Measurements from ENCODE around the gene SLC7A8.

The SLC7A8 gene

GRCh38 chr14:23123419-23123818 lies 60.0 kb downstream of the SLC7A8 start:
- no peak for DNase-seq (ENCODE audit: extremely low read depth, low read depth)
- H3K4me3 ChIP-seq (replicated peaks; ENCODE audit: low read depth, low read length): no peak overlapping the region
- no peak for TF ChIP-seq CTCF (IDR thresholded peaks at IDR 0.05; ENCODE audit: low read depth, low read length, missing control alignments)

GRCh38 chr14:23122086-23122485 lies 61.4 kb downstream of the SLC7A8 start:
- DNase-seq (ENCODE audit: extremely low read depth, low read depth): no peak
- no peak for TF ChIP-seq CTCF (IDR thresholded peaks at IDR 0.05; ENCODE audit: low read depth, low read length, missing control alignments)
- no peak overlapping the region for H3K4me3 ChIP-seq (replicated peaks; ENCODE audit: low read depth, low read length)

- TF ChIP-seq CTCF (IDR thresholded peaks at IDR 0.05; ENCODE audit: low read depth, low read length, missing control alignments): no peak
- no peak overlapping the region for H3K4me3 ChIP-seq (replicated peaks; ENCODE audit: low read depth, low read length)
- no peak for DNase-seq (ENCODE audit: extremely low read depth, low read depth)
Observed at GRCh38 chr14:23121361-23121771, 62.1 kb downstream of the SLC7A8 start.

- no peak overlapping the region for H3K4me3 ChIP-seq (replicated peaks; ENCODE audit: low read depth, low read length)
- peak; percentile 100 for TF ChIP-seq CTCF (IDR thresholded peaks at IDR 0.05; ENCODE audit: low read depth, low read length, missing control alignments)
- DNase-seq (ENCODE audit: extremely low read depth, low read depth): peak; percentile 65
Observed at GRCh38 chr14:23120541-23121251, 62.8 kb downstream of the SLC7A8 start.

- TF ChIP-seq CTCF (IDR thresholded peaks at IDR 0.05; ENCODE audit: low read depth, low read length, missing control alignments): no peak
- no peak overlapping the region for H3K4me3 ChIP-seq (replicated peaks; ENCODE audit: low read depth, low read length)
- DNase-seq (ENCODE audit: extremely low read depth, low read depth): no peak
Observed at GRCh38 chr14:23119363-23120327, 63.8 kb downstream of the SLC7A8 start.

- no peak for DNase-seq (ENCODE audit: extremely low read depth, low read depth)
- no peak for TF ChIP-seq CTCF (IDR thresholded peaks at IDR 0.05; ENCODE audit: low read depth, low read length, missing control alignments)
- no peak within 1 kb of the TSS for H3K4me3 ChIP-seq (replicated peaks; ENCODE audit: low read depth, low read length)
Observed at GRCh38 chr14:23118506-23119362, 64.7 kb downstream of the SLC7A8 start, which contains the start of gene CEBPE. Gene CEBPE (minus strand): TSS chr14:23119255. CDS start chr14:23119091, 164 bp downstream.
